Activated naive CD4-positive, alpha-beta T cell treated with anti-CD3 and anti-CD28 coated beads, Interleukin-2, amount 50 U/mL, for 72 hours (primary cell): Measurements from ENCODE around the gene CD6. TPM values are rescaled to one million over a fixed set of nuclear protein-coding genes. Genes with fewer than 3 reads are reported as not detected.

ENCODE experiments used
- ATAC-seq, 2 donors: fragments of 150-1000 bp; cut with Tn5 transposase; 2 replicates each; pipeline ENCODE4 v1.10.0; 2021; ENCODE audit warnings: mild to moderate bottlenecking in 2 of 2, moderate library complexity in 2 of 2
- DNase-seq, 2 donors: peaks; one replicate each; pipeline ENCODE4 v3.0.0; 2021 to 2022; ENCODE audit warnings: low spot score in 2 of 2
- H3K27ac Mint-ChIP-seq, 2 donors: one replicate each; pipeline ENCODE4 v1.8.0; 2022; ENCODE audit warnings: mild to moderate bottlenecking in 2 of 2, mixed read lengths in 2 of 2
- H3K36me3 Mint-ChIP-seq, 2 donors: one replicate each; pipeline ENCODE4 v1.8.0; 2022; ENCODE audit warnings: mixed read lengths in 2 of 2
- H3K9me3 Mint-ChIP-seq, 2 donors: one replicate each; pipeline ENCODE4 v1.8.0; 2022; ENCODE audit warnings: mixed read lengths in 2 of 2
- total RNA-seq, 2 donors: library from RNA; stranded (reverse); gene quantifications; one replicate each; pipeline ENCODE4 v1.2.3, GENCODE V29; 2022

Gene CD6, protein sequence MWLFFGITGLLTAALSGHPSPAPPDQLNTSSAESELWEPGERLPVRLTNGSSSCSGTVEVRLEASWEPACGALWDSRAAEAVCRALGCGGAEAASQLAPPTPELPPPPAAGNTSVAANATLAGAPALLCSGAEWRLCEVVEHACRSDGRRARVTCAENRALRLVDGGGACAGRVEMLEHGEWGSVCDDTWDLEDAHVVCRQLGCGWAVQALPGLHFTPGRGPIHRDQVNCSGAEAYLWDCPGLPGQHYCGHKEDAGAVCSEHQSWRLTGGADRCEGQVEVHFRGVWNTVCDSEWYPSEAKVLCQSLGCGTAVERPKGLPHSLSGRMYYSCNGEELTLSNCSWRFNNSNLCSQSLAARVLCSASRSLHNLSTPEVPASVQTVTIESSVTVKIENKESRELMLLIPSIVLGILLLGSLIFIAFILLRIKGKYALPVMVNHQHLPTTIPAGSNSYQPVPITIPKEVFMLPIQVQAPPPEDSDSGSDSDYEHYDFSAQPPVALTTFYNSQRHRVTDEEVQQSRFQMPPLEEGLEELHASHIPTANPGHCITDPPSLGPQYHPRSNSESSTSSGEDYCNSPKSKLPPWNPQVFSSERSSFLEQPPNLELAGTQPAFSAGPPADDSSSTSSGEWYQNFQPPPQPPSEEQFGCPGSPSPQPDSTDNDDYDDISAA
- total RNA-seq: 100 to 1,000 TPM; 227 to 339 TPM

DNA sequence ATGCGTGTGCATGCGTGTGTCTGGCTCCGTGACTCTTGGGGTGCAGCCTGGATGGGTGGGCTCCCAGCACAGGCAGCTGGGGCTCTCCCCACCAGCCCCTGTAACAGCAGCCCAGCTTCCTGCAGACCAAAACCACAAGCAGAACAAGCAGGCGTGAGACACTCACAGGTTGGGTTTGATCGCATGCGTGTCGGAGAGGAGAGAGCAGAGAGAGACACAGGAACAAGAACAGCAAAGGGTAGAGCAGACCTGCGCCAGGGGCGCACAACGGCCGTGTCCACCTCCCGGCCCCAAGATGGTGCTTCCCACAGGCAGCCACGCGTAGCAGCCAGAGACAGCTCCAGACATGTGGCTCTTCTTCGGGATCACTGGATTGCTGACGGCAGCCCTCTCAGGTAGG, at the start of gene CD6:
CD6 (plus strand) TSS at position 161 of the 400 bp plus-strand sequence; CDS start at position 347, 186 bp downstream.
- H3K27ac Mint-ChIP-seq: peak within 1 kb of the TSS; percentile 99
- DNase-seq: peak in 1 of 2 donors; percentile 60
- peaks cover 42 to 62% of the 10 kb centered on the region in 2 donors for H3K36me3 Mint-ChIP-seq
- peak; percentile 68 to 71 for ATAC-seq
- peaks cover 0 to 5% of the 10 kb centered on the region in 2 donors for H3K9me3 Mint-ChIP-seq

DNA sequence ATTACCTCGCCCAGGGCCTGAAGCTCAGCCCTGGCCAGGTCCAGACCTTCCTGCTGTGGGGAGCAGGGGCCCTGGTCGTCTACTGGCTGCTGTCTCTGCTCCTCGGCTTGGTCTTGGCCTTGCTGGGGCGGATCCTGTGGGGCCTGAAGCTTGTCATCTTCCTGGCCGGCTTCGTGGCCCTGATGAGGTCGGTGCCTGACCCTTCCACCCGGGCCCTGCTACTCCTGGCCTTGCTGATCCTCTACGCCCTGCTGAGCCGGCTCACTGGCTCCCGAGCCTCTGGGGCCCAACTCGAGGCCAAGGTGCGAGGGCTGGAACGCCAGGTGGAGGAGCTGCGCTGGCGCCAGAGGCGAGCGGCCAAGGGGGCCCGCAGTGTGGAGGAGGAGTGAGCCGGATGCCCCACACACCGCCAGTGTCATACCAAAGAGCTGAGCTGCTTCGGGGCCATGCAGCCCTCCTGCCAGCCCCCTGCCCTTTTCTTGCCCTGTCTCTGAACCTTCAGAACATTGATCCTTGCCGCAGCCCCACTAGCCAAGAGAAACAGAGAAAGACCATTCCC, 49.6 kb upstream of the CD6 start:
- H3K9me3 Mint-ChIP-seq: no peaks in the 10 kb centered on the region
- peaks cover 22 to 47% of the 10 kb centered on the region in 2 donors for H3K36me3 Mint-ChIP-seq
- DNase-seq (no peak), ATAC-seq (no peak)
- H3K27ac Mint-ChIP-seq: peak overlapping the region in 1 of 2 donors; percentile 26

DNA sequence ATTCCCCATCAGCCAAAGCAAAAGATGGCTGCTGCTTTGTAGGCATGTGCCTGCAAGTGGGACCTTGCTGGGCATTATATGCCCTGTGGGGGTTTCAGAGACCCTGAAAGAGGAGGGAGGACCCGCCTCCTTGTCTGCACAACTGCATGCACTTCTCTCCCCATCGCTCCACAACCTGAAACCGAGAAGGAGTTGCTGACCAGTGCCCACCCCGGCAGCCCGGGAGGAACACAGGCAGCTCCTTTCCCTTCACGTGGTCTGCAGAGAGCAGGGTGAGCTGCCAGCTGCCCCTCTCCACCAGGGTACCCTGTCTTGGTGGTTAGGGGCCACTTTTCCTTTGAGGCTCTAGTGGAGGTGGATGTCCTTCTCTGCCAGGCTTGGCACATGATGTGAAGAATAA, 48.6 kb upstream of the CD6 start:
- Mint-ChIP-seq H3K36me3 (peaks cover 22 to 42% of the 10 kb centered on the region in 2 donors), H3K27ac (no peak overlapping the region), H3K9me3 (no peaks in the 10 kb centered on the region)
- ATAC-seq (no peak), DNase-seq (no peak)

DNA sequence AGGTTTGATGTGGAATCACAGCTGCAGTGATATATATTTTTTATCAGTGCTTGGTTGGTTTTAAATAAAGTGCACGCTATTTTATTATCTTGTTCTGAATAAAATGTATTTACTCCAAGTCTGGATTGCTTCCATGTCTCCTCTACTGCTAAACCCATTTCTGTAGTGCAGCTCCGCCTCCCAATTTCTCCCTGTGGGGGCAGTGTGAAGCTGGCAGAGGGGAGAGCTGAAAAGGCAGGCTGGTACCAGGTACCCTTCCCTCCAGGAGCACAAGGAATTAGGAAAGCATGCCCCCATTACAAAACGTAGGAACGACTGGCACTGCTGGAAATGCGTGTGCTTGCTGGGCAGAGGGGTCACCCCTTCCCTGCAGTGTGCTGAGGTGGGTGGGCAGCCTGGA, 48.2 kb upstream of the CD6 start:
- ATAC-seq (no peak), DNase-seq (no peak)
- H3K9me3 Mint-ChIP-seq: no peaks in the 10 kb centered on the region
- H3K36me3 Mint-ChIP-seq: peaks cover 22 to 42% of the 10 kb centered on the region in 2 donors
- no peak overlapping the region for H3K27ac Mint-ChIP-seq

DNA sequence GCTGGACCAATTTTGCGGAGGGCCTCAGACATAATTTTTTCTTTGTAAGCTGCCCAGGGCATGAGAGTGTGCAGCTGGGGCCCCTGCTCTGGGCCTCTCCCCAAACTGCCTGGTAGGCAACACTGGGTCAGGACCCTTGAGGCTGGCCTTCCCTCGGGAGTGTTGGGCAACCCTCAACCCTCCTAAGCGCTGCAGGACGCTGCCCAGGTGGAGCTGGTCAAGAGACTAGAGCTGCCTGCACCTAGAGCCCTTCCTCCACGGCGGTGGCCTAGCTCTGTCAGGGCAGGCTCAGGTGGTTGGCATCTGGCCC, 47.7 kb upstream of the CD6 start:
- Mint-ChIP-seq H3K27ac (no peak overlapping the region), H3K9me3 (no peaks in the 10 kb centered on the region), H3K36me3 (peaks cover 22 to 42% of the 10 kb centered on the region in 2 donors)
- peak in 1 of 2 donors; percentile 23 for ATAC-seq
- no peak for DNase-seq

DNA sequence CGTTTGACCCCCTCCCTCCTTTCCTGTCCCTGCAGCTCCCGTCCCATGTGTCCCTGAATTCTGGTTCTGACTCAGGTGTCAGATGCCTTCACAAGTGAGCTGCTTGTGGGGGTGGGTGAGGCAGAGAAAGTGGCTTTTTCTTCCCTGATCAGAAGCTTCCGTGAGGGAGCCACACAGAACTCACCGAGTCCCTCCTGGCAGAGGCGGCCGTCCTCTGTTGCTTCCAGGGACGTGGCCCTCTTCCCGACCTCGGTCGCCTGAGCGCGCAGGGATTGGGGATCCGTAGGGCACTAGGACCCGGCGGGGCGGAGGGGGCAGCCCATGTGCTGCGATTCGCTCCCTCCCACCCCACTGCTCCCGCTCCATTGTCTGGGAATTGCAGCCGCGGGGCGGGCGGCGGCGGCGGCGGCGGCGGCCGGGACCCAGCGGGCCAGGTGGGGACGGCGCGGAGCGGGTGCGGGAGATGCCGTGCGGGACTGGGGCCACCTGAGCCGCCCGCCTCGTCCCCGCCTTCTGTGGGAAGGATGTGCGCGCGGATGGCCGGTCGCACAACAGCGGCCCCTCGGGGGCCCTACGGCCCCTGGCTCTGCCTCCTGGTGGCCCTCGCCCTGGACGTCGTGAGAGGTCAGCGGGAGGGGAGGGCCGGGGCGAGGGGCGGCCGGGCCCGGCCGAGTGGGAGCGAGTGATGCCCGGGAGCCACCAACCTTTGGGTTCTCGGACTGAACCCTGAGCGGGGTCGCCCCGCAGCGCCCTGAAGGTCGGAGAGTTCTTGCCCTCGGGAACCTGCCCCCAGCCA, 47.2 kb upstream of the CD6 start, which contains the start of gene TMEM132A:
TMEM132A (plus strand) TSS at position 351 of the 796 bp plus-strand sequence; CDS start at position 525, 174 bp downstream.
- peaks cover 22 to 41% of the 10 kb centered on the region in 2 donors for H3K36me3 Mint-ChIP-seq
- no peaks in the 10 kb centered on the region for H3K9me3 Mint-ChIP-seq
- ATAC-seq: peak; percentile 39 to 47
- H3K27ac Mint-ChIP-seq: no peak within 1 kb of the TSS
- no peak for DNase-seq

DNA sequence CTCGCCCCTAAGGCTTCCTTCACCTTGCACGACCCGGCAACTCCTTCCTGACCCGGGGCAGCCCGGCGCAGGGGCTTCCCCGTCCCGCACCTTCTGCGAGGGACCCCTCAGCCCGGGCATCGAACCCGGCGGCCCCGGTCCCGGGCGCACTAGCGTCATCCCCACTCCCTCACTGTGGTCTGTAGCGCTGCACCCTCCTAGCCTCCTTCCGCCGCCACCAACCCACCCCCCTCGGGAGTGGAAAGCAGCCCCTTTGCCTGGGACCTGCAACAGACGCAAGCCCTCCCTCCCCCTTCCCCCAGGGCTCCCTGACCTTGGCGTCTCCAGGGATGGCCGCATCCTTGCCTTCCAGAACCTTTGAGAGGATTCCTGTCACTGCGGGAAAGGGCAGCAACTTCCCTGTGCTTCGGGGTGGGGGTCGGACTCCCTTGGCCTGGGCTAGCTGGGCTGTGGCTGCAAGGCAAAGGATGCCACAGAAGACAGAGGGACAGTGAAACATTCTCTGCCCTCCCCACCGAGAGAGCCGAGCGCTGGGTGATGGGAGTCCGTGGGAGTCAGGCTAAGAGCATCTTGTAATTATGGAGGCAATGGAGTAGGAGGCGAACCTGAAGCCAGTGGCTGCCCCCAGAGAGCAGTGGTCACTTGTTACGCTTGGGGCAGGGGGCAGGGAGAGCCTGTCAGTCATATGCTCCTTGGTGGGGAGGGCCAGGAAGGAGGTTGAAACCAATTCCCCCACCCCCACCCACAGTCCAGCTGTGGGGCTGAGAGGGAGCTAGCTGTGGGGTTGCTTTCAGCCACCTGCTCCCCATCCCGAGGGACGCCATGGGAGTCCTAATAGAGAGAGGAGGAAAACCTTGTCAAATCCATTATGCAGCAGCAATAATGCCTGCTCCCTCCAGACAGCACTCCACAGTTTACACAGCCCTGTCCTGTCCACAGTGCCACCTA, 46.3 kb upstream of the CD6 start:
- peaks cover 14 to 32% of the 10 kb centered on the region in 2 donors for H3K36me3 Mint-ChIP-seq
- DNase-seq (no peak), ATAC-seq (peak; percentile 20 to 25)
- no peak overlapping the region for H3K27ac Mint-ChIP-seq
- no peaks in the 10 kb centered on the region for H3K9me3 Mint-ChIP-seq

DNA sequence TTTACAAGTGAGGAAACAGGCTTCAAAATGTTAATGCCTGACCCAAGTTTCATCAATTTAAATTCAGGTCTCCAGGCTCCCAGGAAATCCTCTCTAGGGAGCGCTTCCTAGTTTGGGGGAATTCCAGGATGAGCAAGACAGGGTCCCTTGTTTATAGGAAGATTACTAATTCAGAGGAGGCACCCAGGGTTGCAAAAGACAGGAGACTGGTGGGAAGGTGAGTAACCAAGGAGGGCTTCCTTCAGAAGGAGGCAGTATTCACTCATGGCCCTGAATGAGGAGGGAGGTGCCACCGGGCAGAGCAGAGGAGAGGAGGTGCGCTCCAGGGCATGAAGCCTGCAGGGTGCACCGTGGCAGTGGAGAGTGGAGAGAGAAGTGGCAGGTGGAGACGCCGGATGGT, 45.6 kb upstream of the CD6 start:
- ATAC-seq: peak in 1 of 2 donors; percentile 38
- no peaks in the 10 kb centered on the region for H3K9me3 Mint-ChIP-seq
- DNase-seq: no peak
- peaks cover 7 to 25% of the 10 kb centered on the region in 2 donors for H3K36me3 Mint-ChIP-seq
- H3K27ac Mint-ChIP-seq: no peak overlapping the region

DNA sequence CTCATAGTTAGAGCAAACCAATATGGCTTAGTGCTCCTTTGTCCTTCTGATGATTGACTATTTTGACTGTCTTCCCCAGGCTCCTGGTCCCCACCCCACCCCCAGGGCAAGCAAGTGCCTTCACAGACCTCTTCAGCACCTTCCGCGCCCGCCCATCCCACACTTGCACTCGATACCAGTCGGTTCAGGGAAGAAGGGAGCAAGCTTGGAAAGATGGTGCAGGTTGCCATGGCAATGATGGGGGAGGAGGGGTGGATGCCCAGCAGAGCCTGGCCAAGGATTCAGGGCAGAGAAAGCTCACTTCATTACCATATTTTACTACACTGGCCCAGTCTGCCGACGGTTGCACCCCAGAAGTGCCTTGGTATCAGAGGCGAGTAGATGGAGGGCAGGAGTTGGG, 45.0 kb upstream of the CD6 start:
- Mint-ChIP-seq H3K27ac (no peak overlapping the region), H3K9me3 (no peaks in the 10 kb centered on the region), H3K36me3 (peaks cover 4 to 19% of the 10 kb centered on the region in 2 donors)
- DNase-seq: no peak
- ATAC-seq: no peak

DNA sequence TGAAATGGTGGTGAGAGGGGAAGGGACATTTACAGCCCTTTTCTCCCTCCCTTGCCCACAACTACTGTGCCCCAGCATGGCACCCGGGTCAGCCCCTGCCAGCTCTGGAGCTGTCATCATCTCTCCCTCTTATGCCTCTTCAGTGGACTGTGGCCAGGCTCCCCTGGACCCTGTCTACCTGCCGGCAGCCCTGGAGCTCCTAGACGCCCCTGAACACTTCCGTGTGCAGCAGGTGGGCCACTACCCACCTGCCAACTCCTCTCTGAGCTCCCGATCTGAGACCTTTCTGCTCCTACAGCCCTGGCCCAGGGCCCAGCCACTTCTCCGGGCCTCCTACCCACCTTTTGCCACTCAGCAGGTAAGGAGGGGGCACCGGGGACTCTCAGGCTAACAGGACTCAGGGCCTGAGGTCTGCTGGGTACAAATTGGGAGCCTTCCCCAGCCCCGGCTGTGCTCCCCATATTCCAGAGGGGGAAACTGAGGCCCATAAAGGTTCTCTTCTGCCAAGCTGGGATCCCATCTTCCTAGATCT, 44.4 kb upstream of the CD6 start:
- DNase-seq: no peak
- no peaks in the 10 kb centered on the region for H3K9me3 Mint-ChIP-seq
- peaks cover 0 to 13% of the 10 kb centered on the region in 2 donors for H3K36me3 Mint-ChIP-seq
- ATAC-seq: no peak
- no peak overlapping the region for H3K27ac Mint-ChIP-seq

DNA sequence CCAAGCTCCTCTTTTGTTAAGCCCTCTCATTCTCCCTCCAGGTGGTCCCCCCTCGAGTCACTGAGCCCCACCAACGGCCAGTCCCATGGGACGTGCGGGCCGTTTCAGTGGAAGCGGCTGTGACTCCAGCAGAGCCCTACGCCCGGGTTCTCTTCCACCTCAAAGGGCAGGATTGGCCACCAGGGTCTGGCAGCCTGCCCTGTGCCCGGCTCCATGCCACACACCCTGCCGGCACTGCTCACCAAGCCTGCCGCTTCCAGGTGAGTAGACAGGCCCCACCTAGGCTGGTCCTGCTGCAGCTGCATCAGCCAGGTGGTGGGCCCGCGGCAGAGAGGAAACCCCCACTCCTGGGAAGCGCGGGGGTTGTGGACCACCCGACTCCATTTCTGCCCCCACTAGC, 43.9 kb upstream of the CD6 start:
- H3K9me3 Mint-ChIP-seq: no peaks in the 10 kb centered on the region
- DNase-seq (no peak), ATAC-seq (no peak)

DNA sequence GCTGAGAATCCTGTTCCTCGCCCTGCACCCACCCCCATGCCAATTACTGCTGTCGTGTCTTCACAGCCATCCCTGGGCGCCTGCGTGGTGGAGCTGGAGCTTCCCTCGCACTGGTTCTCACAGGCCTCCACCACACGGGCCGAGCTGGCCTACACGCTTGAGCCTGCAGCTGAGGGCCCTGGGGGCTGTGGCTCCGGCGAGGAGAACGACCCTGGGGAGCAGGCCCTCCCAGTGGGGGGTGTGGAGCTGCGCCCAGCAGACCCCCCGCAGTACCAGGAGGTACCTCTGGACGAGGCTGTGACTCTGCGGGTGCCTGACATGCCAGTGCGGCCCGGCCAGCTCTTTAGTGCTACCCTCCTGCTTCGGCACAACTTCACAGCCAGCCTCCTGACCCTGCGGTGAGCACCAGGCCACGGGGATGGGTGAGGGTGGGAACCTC, 42.9 kb upstream of the CD6 start:
- no peak for ATAC-seq
- Mint-ChIP-seq H3K27ac (no peak overlapping the region), H3K9me3 (no peaks in the 10 kb centered on the region), H3K36me3 (peaks cover 0 to under 1% of the 10 kb centered on the region in 2 donors)
- no peak for DNase-seq

More for the DNA sequence above, 43.9 kb upstream of the CD6 start:
- peak overlapping the region in 1 of 2 donors; percentile 31 for H3K27ac Mint-ChIP-seq
- peaks cover 0 to 8% of the 10 kb centered on the region in 2 donors for H3K36me3 Mint-ChIP-seq

DNA sequence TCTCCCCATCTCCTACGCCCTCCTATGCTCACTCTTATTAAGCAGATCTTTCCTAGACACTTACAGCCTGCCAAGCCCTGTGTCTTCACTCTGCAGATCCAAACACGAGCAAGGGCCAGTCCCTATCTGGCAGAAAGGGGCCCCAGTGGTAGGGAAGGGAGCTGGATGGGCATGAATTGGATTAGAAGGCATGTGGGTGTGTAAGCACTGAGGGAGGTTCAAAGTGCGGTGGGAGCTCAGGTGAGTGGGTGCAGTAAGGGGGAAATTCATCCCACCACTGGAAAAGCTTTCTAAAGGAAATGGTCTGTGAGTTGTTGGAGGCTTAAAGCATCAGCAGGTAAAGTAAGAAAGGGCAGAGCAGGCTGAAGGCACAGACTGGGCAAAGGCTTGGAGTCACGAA, 41.7 kb upstream of the CD6 start:
- no peak overlapping the region for H3K27ac Mint-ChIP-seq
- no peaks in the 10 kb centered on the region for H3K36me3 Mint-ChIP-seq
- no peaks in the 10 kb centered on the region for H3K9me3 Mint-ChIP-seq
- DNase-seq: no peak
- ATAC-seq: no peak

DNA sequence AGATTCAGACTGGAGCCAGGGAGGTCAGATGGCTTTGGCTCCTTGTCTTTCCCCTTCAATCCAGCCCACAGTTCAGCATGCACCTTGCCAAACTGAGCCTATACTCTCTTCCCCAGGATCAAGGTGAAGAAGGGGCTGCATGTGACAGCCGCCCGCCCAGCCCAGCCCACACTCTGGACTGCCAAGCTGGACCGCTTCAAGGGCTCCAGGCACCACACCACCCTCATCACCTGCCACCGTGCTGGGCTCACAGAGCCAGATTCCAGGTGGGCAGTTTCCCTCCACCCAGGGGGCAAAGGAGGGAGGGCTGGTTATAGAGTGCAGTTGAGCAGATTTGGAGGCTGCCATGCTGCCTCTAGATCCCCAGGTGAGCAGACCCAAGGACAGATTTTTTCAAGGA, 41.1 kb upstream of the CD6 start:
- Mint-ChIP-seq H3K36me3 (no peaks in the 10 kb centered on the region), H3K27ac (no peak overlapping the region), H3K9me3 (no peaks in the 10 kb centered on the region)
- no peak for ATAC-seq
- DNase-seq: no peak

DNA sequence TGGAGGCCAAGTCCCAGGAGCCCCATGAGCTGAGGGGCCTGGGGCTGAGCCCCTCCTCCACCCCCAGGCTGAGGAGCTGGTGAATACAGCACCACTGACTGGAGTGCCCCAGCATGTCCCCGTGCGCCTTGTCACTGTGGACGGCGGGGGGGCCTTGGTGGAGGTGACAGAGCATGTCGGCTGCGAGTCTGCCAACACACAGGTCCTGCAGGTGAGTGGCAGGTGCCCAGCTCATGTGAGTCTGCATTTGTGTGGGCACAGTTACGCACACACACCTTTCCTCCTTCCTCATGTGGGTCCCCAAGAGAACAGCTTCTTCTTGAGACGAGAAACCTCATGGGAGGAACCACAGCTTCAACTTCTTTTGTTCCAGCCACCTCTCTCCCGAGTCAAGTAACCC, 39.6 kb upstream of the CD6 start:
- no peak for ATAC-seq
- H3K9me3 Mint-ChIP-seq: no peaks in the 10 kb centered on the region
- no peak for DNase-seq
- H3K27ac Mint-ChIP-seq: no peak overlapping the region
- H3K36me3 Mint-ChIP-seq: no peaks in the 10 kb centered on the region
